NCI-H2227 (cell line): Measurements from ENCODE around the gene AMOTL2.

Experiments used
- DNase-seq: peaks from one replicate; lab custom pipeline; 2025; ENCODE audit not compliant: unreplicated experiment; lab: John Stamatoyannopoulos, UW

Gene AMOTL2

GRCh38 chr3:134374105-134374790 lies at the start of gene AMOTL2:
Gene AMOTL2 (minus strand): TSS chr3:134374447. CDS start chr3:134371433, 3,014 bp downstream.
- peak; percentile 78 for DNase-seq

GRCh38 chr3:134423153-134423552 lies 48.9 kb upstream of the AMOTL2 start:
- DNase-seq: no peak

GRCh38 chr3:134419960-134420321 lies 45.7 kb upstream of the AMOTL2 start:
- DNase-seq: no peak

GRCh38 chr3:134419214-134419959 lies 45.1 kb upstream of the AMOTL2 start:
- peak; percentile 32 for DNase-seq

- DNase-seq: no peak
Measured at GRCh38 chr3:134409041-134409440, 34.8 kb upstream of the AMOTL2 start.

- DNase-seq: no peak
Measured at GRCh38 chr3:134407239-134407625, 33.0 kb upstream of the AMOTL2 start.

GRCh38 chr3:134406331-134407238 lies 32.3 kb upstream of the AMOTL2 start:
- peak; percentile 66 for DNase-seq

GRCh38 chr3:134404366-134404885 lies 30.2 kb upstream of the AMOTL2 start:
- no peak for DNase-seq

- DNase-seq: no peak
Measured at GRCh38 chr3:134397755-134398154, 23.5 kb upstream of the AMOTL2 start.

GRCh38 chr3:134395103-134395502 lies 20.9 kb upstream of the AMOTL2 start:
- DNase-seq: no peak

- no peak for DNase-seq
Measured at GRCh38 chr3:134394380-134394779, 20.1 kb upstream of the AMOTL2 start.

GRCh38 chr3:134393074-134393473 lies 18.8 kb upstream of the AMOTL2 start:
- no peak for DNase-seq

- no peak for DNase-seq
Measured at GRCh38 chr3:134392336-134392983, 18.2 kb upstream of the AMOTL2 start.

- no peak for DNase-seq
Measured at GRCh38 chr3:134389865-134390264, 15.6 kb upstream of the AMOTL2 start.

GRCh38 chr3:134388788-134389485 lies 14.7 kb upstream of the AMOTL2 start:
- DNase-seq: no peak

- DNase-seq: no peak
Measured at GRCh38 chr3:134388292-134388691, 14.0 kb upstream of the AMOTL2 start.

GRCh38 chr3:134387293-134387692 lies 13.0 kb upstream of the AMOTL2 start:
- no peak for DNase-seq

GRCh38 chr3:134384963-134385362 lies 10.7 kb upstream of the AMOTL2 start:
- DNase-seq: no peak

- no peak for DNase-seq
Measured at GRCh38 chr3:134381831-134382442, 7.7 kb upstream of the AMOTL2 start.

GRCh38 chr3:134381076-134381475 lies 6.8 kb upstream of the AMOTL2 start:
- no peak for DNase-seq
